Panc1 (cell line): ENCODE data around the gene CKLF. TPM values are rescaled to one million over a fixed set of nuclear protein-coding genes. Genes with fewer than 3 reads are reported as not detected.

Experiments used
- ATAC-seq: fragments of 200-7000 bp; cut with Tn5 transposase; 2 replicates; pipeline ENCODE4 v1.9.1; 2020; ENCODE audit warnings: mild to moderate bottlenecking, moderate library complexity
- BruUV-seq: library from RNA; stranded (reverse); fragments of 400-500 nt; replicated peaks from 2 replicates; lab custom pipeline; 2021; lab: Mats Ljungman, UMichigan
- CTCF ChIA-PET: fragments of 300-600 bp; sonication (Branson Sonifier 250); formaldehyde crosslinking; loops from one replicate; lab custom pipeline; 2022; ENCODE audit warnings: antibody characterized with exemption; lab: Charles Lee
- POLR2A ChIA-PET: fragments of 300-600 bp; sonication (Branson Sonifier 250); formaldehyde crosslinking; loops from one replicate; lab custom pipeline; 2022; ENCODE audit warnings: antibody characterized with exemption; lab: Charles Lee
- DNase-seq: peaks from one replicate; pipeline ENCODE4 v3.0.0-alpha.2; 2010; ENCODE audit warnings: low read depth, low spot score
- H3K27ac ChIP-seq: 2 replicates; pipeline ENCODE4 v1.5.1; 2011; ENCODE audit warnings: mild to moderate bottlenecking, low read length, inconsistent platforms
- H3K27me3 ChIP-seq: fragments of 200-500 bp; sonication (Bioruptor generic); 2 replicates; pipeline ENCODE4 v1.6.0; 2014; ENCODE audit warnings: low read length, inconsistent platforms; ENCODE audit not compliant: control insufficient read depth, insufficient read depth
- H3K36me3 ChIP-seq: fragments of 200-500 bp; sonication (Bioruptor generic); 2 replicates; pipeline ENCODE4 v1.5.1; 2014; ENCODE audit warnings: inconsistent platforms, mild to moderate bottlenecking, low read length, moderate library complexity; ENCODE audit not compliant: control insufficient read depth, insufficient read depth
- H3K4me1 ChIP-seq: 2 replicates; pipeline ENCODE4 v1.5.1; 2011; ENCODE audit warnings: inconsistent platforms, mild to moderate bottlenecking, low read length, moderate library complexity; ENCODE audit not compliant: control insufficient read depth, insufficient read depth
- H3K4me3 ChIP-seq, 2 experiments: 2 replicates each; pipeline ENCODE4 v1.5.1; 2011 to 2012; ENCODE audit warnings: low read depth in 2 of 2, low read length in 2 of 2, mild to moderate bottlenecking in 2 of 2, inconsistent platforms in 1 of 2, moderate library complexity in 1 of 2
- H3K9me3 ChIP-seq: fragments of 200-500 bp; sonication (Bioruptor generic); 2 replicates; pipeline ENCODE4 v1.5.1; 2014; ENCODE audit warnings: low read depth, mild to moderate bottlenecking, inconsistent platforms, low read length, moderate library complexity; ENCODE audit not compliant: control insufficient read depth, insufficient read depth
- CTCF ChIP-seq: fragments of 450-650 bp; IDR thresholded peaks from 2 replicates; pipeline ENCODE4 v1.5.1; 2017; ENCODE audit warnings: mild to moderate bottlenecking
- POLR2AphosphoS5 ChIP-seq: IDR thresholded peaks from 2 replicates; pipeline ENCODE4 v1.6.1; 2012; ENCODE audit warnings: mild to moderate bottlenecking, low read depth, low read length, moderate library complexity
- REST ChIP-seq, 2 experiments: IDR thresholded peaks; 2 replicates each; pipeline ENCODE4 v1.6.1; 2011 to 2012; ENCODE audit warnings: low read depth in 2 of 2, control low read depth in 1 of 2, low read length in 1 of 2, mild to moderate bottlenecking in 1 of 2, moderate library complexity in 1 of 2; ENCODE audit not compliant: insufficient read depth in 1 of 2
- SIN3A ChIP-seq: IDR thresholded peaks from 2 replicates; pipeline ENCODE4 v1.6.1; 2012; ENCODE audit warnings: low read depth, mild to moderate bottlenecking, low read length, moderate library complexity, borderline replicate concordance; ENCODE audit not compliant: insufficient read depth
- TCF7L2 ChIP-seq: IDR thresholded peaks from 2 replicates; pipeline ENCODE4 v1.6.1; 2011; ENCODE audit warnings: mild to moderate bottlenecking, low read depth, low read length, inconsistent platforms
- in situ Hi-C: cut with HindIII; loops from 2 replicates; pipeline ENCODE4 v1.10.0; 2016; ENCODE audit warnings: low sequenced_read_pairs, low pct_unique_long_range_greater_than_20kb
- intact Hi-C: fragments of 100-400 bp; cut with micrococcal nuclease; formaldehyde crosslinking; loops from one replicate; pipeline ENCODE4 v1.10.0; 2022; ENCODE audit not compliant: unreplicated experiment
- total RNA-seq: library from RNA; stranded (reverse); gene quantifications from one replicate; pipeline ENCODE4 v1.2.1, GENCODE V29; 2021; ENCODE audit not compliant: unreplicated experiment

Gene CKLF
- total RNA-seq, 1 experiment from 2014 or later: 88.1 TPM

GRCh38 chr16:66569827-66570405 lies 17.5 kb downstream of the CKLF start:
- H3K27ac ChIP-seq: no peak overlapping the region
- ChIA-PET POLR2A (no interaction called here), CTCF (no interaction called here)
- no peak for DNase-seq
- no peak for TF ChIP-seq CTCF
- no peak for TF ChIP-seq POLR2AphosphoS5
- no peak for TF ChIP-seq REST (IDR thresholded peaks at IDR 0.05; ENCODE audit: insufficient read depth in 1 of 2, low read depth in 2 of 2, low read length in 1 of 2)
- TF ChIP-seq TCF7L2: no peak
- no peak for TF ChIP-seq SIN3A
- H3K36me3 ChIP-seq: no peaks in the 10 kb centered on the region
- in situ Hi-C loops (no loop called here), intact Hi-C loops (no loop called here)
- no peaks in the 10 kb centered on the region for H3K27me3 ChIP-seq
- no peaks in the 10 kb centered on the region for H3K9me3 ChIP-seq
- no peaks in the 10 kb centered on the region; the same call in 1 of the 2 replicates for H3K4me1 ChIP-seq
- BruUV-seq: no TSS peak
- no peak for ATAC-seq
- H3K4me3 ChIP-seq: no peak overlapping the region

- Histone ChIP-seq H3K4me1 (no peaks in the 10 kb centered on the region; the same call in 1 of the 2 replicates), H3K27me3 (no peaks in the 10 kb centered on the region), H3K27ac (no peak overlapping the region), H3K36me3 (no peaks in the 10 kb centered on the region), H3K9me3 (no peaks in the 10 kb centered on the region), H3K4me3 (no peak overlapping the region)
- 0 out of 2 replicates have a peak, but pooled peaks have one; percentile 19 for ATAC-seq
- BruUV-seq: no TSS peak
- TF ChIP-seq TCF7L2 (no peak), REST (IDR thresholded peaks at IDR 0.05; ENCODE audit: insufficient read depth in 1 of 2, low read depth in 2 of 2, low read length in 1 of 2) (no peak), SIN3A (no peak), CTCF (no peak)
- in situ Hi-C loops: no loop called here
- intact Hi-C loops: no loop called here
- ChIA-PET POLR2A (no interaction called here), CTCF (interaction anchor here (0.6 kb wide), 1 partner anchor 36 kb away, joined by 3 read pairs; no protein-coding TSS in a partner anchor)
- DNase-seq: no peak
Observed at GRCh38 chr16:66572356-66572755, 20.0 kb downstream of the CKLF start.
